Peyer's patch (tissue), 4 donors: ENCODE results near the gene MAML3. TPM values are rescaled to one million over a fixed set of nuclear protein-coding genes. Genes with fewer than 3 reads are reported as not detected.

Experiments used
- DNase-seq, 3 donors: peaks; one replicate each; pipeline ENCODE4 v3.0.0-alpha.2; 2017 to 2019
- H3K27ac ChIP-seq, 4 donors: fragments of 200-600 bp; sonication (generic); one replicate each; pipeline ENCODE4 v1.5.1; 2016 to 2019
- H3K27me3 ChIP-seq, 2 donors: fragments of 200-600 bp; sonication (generic); one replicate each; pipeline ENCODE4 v1.5.1; 2019
- H3K36me3 ChIP-seq, 3 donors: fragments of 200-600 bp; sonication (generic); one replicate each; pipeline ENCODE4 v1.5.1; 2016 to 2019
- H3K4me1 ChIP-seq, 4 donors: fragments of 200-600 bp; sonication (generic); one replicate each; pipeline ENCODE4 v1.5.1; 2016 to 2019
- H3K4me3 ChIP-seq, 4 donors: fragments of 200-600 bp; sonication (generic); 1 replicate in 3 of 4; 2 replicates in 1 of 4; pipeline ENCODE4 v1.5.1; 2016 to 2019; ENCODE audit warnings: mild to moderate bottlenecking in 1 of 4
- H3K9me3 ChIP-seq, 4 donors: fragments of 200-600 bp; sonication (generic); one replicate each; pipeline ENCODE4 v1.5.1; 2016 to 2019; ENCODE audit warnings: mild to moderate bottlenecking in 1 of 4
- CTCF ChIP-seq, 6 experiments: fragments of 450-650 bp in 4 of 6; fragments of 200-600 bp in 2 of 6; sonication (generic) in 1 of 6; IDR thresholded peaks; one replicate each; pipeline ENCODE4 v1.5.1; 2017 to 2019; ENCODE audit warnings: antibody characterized with exemption in 6 of 6, mild to moderate bottlenecking in 3 of 6, moderate library complexity in 1 of 6
- POLR2A ChIP-seq, 2 donors: fragments of 450-650 bp; IDR thresholded peaks; one replicate each; pipeline ENCODE4 v1.5.1; 2017; ENCODE audit warnings: antibody characterized with exemption in 2 of 2, mild to moderate bottlenecking in 2 of 2, moderate library complexity in 2 of 2
- total RNA-seq, 4 donors: library from RNA; depleted of rRNA; stranded (reverse); fragments of >200 nt; gene quantifications; one replicate each; pipeline ENCODE4 v1.1.0, GENCODE V29; 2016

MAML3 gene
- total RNA-seq, 4 donors from 2014 or later = 6.5 to 44.6 (median 22.1) TPM

GRCh38 chr4:139738846-139739613, 415.0 kb downstream of the MAML3 start:
- Histone ChIP-seq H3K27me3 (no peaks in the 10 kb centered on the region), H3K27ac (no peak overlapping the region), H3K9me3 (no peaks in the 10 kb centered on the region), H3K36me3 (no peaks in the 10 kb centered on the region), H3K4me1 (peaks cover 0 to 14% (median 7%) of the 10 kb centered on the region in 4 donors), H3K4me3 (no peak overlapping the region)
- DNase-seq = no peak
- TF ChIP-seq CTCF (IDR thresholded peaks at IDR 0.05) = no peak
- TF ChIP-seq POLR2A (IDR thresholded peaks at IDR 0.05) = no peak

GRCh38 chr4:139736661-139737060, 417.3 kb downstream of the MAML3 start:
- TF ChIP-seq POLR2A (IDR thresholded peaks at IDR 0.05) (no peak), CTCF (IDR thresholded peaks at IDR 0.05) (no peak)
- DNase-seq = no peak
- peaks cover 0 to 14% (median 7%) of the 10 kb centered on the region in 4 donors for H3K4me1 ChIP-seq
- H3K36me3 ChIP-seq = no peaks in the 10 kb centered on the region
- H3K4me3 ChIP-seq = no peak overlapping the region
- H3K27ac ChIP-seq = no peak overlapping the region
- H3K27me3 ChIP-seq = no peaks in the 10 kb centered on the region
- no peaks in the 10 kb centered on the region for H3K9me3 ChIP-seq

GRCh38 chr4:139736274-139736660, 417.7 kb downstream of the MAML3 start:
- Histone ChIP-seq H3K36me3 (no peaks in the 10 kb centered on the region), H3K9me3 (no peaks in the 10 kb centered on the region), H3K27me3 (no peaks in the 10 kb centered on the region), H3K4me3 (no peak overlapping the region), H3K4me1 (peaks cover 0 to 14% (median 7%) of the 10 kb centered on the region in 4 donors), H3K27ac (no peak overlapping the region)
- no peak for TF ChIP-seq POLR2A (IDR thresholded peaks at IDR 0.05)
- no peak for TF ChIP-seq CTCF (IDR thresholded peaks at IDR 0.05)
- DNase-seq = no peak

DNA sequence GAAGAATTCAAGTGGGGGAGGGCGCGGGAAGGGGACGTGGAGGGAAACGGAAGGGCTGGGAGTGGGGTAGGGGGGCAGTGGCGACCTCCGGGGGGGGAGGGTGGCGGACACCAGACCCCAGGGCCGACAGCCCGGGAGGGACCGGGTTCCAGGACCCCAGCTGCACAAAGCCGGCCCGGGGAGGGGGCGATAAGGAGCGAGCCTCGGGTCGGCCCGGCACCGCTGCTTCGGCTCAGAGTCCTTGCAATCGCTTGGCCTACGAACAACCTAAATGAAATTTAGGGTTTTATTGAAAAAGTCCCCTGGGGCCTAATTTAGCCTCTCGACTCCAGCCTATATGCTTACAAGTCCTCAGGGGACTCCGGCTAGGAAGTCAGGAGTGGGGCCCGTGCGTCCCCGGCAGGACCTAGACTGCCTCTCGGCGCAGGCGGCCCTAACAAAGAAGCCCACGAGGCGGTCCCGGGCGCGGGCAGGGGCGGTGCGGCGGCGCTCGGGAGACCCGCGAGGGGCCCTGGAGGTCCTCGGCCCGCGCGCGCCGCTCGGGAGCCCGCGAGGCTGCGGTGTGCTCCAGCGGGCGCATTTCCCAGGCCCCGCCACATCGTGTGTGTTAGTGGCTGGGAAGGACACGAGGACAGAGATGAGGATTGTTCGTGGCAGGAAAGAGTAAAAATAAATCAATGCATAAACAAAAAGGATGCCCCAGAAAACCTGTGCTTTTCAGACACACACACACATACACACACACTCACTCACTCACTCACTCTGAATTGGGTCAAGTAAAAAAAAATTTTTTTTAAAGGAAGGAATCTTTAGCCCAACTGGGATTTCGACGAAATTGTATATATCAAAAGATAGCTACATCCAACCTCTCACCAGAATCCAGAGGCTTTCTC, 418.4 kb downstream of the MAML3 start:
- peaks cover 0 to 11% (median 6%) of the 10 kb centered on the region in 4 donors for H3K4me1 ChIP-seq
- H3K27ac ChIP-seq = peak overlapping the region; percentile 50 to 77 (median 56)
- TF ChIP-seq POLR2A (IDR thresholded peaks at IDR 0.05) = no peak
- no peak for TF ChIP-seq CTCF (IDR thresholded peaks at IDR 0.05)
- H3K9me3 ChIP-seq = no peaks in the 10 kb centered on the region
- H3K36me3 ChIP-seq = no peaks in the 10 kb centered on the region
- H3K4me3 ChIP-seq = peak overlapping the region; percentile 24 to 61 (median 40)
- no peak for DNase-seq
- H3K27me3 ChIP-seq = no peaks in the 10 kb centered on the region

DNA sequence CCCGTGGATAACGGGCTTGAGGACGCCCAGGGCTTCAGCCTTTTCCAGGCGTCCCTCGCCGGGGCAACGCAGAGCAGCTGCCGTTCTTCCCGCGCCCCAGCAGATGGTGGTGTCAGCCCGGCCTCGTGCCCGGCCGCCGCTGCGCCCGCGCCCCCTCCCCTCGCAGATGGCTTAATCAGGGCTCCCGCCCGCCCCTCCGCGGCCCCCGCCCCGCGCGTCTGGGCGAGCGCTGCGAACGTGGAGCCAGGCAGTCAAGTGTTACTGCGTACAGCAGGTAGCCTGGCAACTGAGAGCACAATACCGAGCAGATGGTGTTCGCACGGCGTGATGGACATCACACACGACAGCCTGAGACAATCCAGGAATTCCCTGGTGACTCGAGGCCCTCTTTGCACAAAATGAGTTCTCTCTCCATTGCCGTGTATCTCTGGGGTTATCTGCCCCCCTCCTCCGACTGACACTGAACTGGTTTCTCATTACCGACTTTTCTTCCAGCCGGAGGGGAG, 419.1 kb downstream of the MAML3 start:
- H3K9me3 ChIP-seq = no peaks in the 10 kb centered on the region
- peak overlapping the region; percentile 50 to 77 (median 56) for H3K27ac ChIP-seq
- peak overlapping the region; percentile 24 to 61 (median 40) for H3K4me3 ChIP-seq
- no peaks in the 10 kb centered on the region for H3K27me3 ChIP-seq
- H3K36me3 ChIP-seq = no peaks in the 10 kb centered on the region
- TF ChIP-seq POLR2A (IDR thresholded peaks at IDR 0.05) = no peak
- peak in 5 of 6 experiments; percentile 20 to 65 (median 58) for TF ChIP-seq CTCF (IDR thresholded peaks at IDR 0.05)
- peak; percentile 21 to 81 (median 79) for DNase-seq
- peaks cover 0 to 11% (median 5%) of the 10 kb centered on the region in 4 donors for H3K4me1 ChIP-seq
